HG03558 (cell line): ENCODE data around the gene RYR3.
"Not testable (repeated sequence)": the region's sequence is repeated elsewhere in the genome, so short reads cannot be mapped to it uniquely, and the experiment has no call there.

ENCODE experiments used
- ATAC-seq: cut with Tn5 transposase; IDR thresholded peaks from one replicate; pipeline ENCODE4 v1.9.1; 2021; ENCODE audit warnings: moderate number of reproducible peaks; ENCODE audit not compliant: unreplicated experiment; ENCODE audit errors: extremely low read depth

RYR3 gene

DNA sequence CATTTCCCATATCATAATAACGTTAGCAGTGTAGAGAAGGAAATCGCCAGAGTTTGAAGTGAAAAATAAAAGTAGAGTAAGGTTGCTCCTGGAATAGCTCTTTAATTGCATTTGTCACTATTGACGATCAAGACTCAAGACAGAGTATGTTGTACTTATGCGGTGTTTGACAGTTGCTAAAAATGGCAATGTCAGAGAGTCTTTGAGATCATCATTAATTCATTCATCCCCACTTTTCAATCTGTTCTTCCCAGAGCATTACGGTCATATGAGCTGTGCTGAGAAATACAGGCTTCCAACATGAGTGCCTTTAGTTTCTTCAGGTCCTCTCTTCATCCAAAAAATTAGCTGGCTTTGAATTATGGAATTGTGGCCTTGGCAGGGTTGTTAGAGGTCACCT, 483.7 kb downstream of the RYR3 start:
- no peak for ATAC-seq

DNA sequence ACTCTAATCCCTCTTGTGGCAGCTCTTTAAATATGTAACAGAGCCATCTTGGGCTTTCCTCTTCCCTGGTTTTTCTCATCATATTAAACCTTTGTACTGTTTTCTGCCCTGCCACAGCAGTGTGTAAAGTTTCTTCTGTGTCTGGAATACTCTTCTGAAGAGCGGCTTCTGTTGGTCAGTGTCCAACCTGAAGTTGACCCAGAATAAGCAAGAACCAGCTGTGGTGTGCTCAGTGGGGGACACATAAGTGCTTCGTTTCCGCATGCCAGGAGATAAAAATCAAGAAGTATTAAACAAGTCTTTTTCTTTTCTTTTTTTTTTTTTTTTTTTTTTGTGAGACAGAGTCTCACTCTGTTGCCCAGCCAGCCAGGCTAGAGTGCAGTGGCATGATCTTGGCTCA, 484.3 kb downstream of the RYR3 start:
- no peak for ATAC-seq

DNA sequence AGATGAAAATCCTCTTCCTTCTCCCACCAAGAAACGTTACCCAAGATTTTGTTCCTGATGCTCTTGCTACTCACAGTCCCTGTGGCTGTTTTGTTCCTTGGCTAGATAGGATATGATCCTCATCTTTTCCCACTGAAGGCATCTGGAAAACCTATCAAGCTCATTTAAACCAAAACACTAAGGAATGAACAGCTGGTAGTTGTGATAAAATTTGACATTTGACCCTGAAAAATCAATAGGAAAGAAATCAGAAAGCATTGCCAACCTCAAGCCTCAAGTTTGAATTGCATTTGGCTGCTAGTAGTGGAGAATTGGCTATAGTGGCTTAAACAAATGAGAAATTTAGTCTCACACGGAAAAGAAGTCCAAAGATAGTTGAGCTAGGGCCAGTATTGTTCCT, 486.9 kb downstream of the RYR3 start:
- ATAC-seq = no peak

GRCh38 chr15:33801954-33802353, 491.2 kb downstream of the RYR3 start:
- ATAC-seq = no peak

- no peak for ATAC-seq
Measured at GRCh38 chr15:33807665-33808064, 496.9 kb downstream of the RYR3 start.

DNA sequence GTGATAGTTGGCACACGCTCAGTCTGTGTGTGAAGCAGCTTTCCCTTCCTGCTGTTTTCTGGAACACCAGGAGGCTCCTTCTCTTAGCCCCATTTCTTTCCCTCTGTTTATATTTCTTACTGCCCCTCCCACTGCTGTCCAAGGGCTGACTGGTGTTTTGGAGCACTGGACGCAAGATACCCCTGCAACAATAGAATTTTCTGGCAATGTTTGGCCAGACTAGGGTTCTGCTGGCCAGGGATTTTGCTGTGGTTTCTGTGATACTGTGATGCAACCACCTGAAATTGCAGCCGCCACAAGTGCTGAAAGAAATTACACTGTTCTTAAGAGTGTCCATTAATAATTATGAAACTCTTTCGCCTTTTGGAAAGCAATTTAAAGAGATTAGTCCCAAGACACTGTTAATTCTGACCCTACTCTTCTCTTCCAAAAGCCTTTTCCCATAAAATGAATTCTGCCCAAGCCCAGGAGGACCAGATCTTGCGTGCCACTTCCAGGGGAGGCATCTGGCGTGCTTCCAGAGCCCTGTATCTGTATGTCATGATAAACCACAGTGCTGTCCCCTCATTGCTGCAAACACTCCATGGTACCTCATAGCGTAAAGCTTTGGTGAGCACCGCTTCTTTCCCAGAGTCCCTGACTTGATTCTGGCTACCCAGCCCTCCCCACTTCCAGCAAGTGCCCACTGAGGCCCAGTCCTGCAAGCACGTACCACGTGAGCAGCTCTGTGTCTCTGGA, 498.1 kb downstream of the RYR3 start:
- ATAC-seq = no peak

DNA sequence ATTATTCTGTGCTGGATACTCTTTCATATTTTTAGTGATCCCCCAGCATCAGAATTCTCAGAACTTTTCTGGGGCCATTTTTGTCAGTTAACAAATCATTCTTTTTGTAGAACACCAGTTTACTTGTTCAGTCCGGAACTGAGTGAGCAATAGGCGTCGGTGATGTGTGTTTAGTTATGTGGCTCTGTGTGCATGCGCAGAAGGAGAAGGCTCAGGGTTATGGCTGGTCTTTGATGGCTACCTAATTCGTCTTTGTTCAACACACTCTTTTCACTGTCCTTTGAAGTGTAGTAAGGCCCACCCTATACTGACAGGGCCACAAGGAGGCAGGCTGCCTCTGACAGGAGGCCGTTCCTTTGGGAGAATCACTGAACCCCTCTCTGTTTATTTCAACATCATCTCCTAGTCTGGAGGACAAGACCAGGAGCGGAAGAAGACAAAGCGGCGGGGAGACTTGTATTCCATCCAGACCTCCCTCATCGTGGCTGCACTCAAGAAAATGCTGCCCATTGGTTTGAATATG, 499.4 kb downstream of the RYR3 start:
- ATAC-seq = no peak

- no peak for ATAC-seq
Measured at GRCh38 chr15:33810806-33811205, 500.0 kb downstream of the RYR3 start.

GRCh38 chr15:33813891-33814290, 503.1 kb downstream of the RYR3 start:
- ATAC-seq = no peak

GRCh38 chr15:33819499-33819898, 508.7 kb downstream of the RYR3 start:
- not testable (repeated sequence) for ATAC-seq

DNA sequence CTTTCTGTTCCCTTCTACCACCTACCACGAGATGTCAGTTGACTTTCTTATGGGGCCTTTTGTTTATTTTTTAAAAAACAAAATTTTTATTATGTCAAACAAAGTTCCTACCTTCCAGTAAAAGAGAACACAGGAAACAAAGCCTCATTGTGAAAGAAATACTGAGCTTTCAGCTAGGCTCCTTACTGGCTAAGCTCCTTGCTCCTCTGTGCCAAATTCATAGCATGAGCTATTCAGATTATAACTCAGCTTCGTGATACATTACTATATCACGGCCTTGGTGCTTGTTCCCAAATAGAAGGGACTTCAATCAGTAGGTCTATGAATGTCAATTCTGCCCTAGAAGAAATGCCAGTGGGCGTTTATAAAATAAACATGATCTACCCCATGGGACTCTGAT, 511.7 kb downstream of the RYR3 start:
- ATAC-seq = no peak

DNA sequence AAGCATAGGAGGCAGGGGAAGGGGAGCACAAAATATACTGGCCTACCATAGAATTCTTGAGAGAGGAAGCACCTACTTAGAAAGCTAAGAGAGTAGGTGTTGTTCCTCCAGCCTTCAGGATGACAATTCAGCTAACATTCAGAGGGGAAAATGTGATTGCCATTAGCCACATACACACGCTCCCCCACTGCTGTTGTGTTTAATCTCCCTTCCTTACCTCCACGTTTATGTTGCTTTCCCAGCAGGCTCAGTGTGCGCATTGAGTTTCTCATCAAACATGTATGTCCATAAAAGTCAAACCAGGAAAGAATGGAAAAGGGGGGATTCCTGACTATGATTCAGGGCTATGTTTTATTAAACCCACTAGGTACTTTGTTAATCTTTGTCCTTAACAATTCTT, 512.4 kb downstream of the RYR3 start:
- ATAC-seq = no peak

- ATAC-seq = no peak
Measured at GRCh38 chr15:33825453-33825852, 514.7 kb downstream of the RYR3 start.

GRCh38 chr15:33826201-33826600, 515.4 kb downstream of the RYR3 start:
- ATAC-seq = no peak

DNA sequence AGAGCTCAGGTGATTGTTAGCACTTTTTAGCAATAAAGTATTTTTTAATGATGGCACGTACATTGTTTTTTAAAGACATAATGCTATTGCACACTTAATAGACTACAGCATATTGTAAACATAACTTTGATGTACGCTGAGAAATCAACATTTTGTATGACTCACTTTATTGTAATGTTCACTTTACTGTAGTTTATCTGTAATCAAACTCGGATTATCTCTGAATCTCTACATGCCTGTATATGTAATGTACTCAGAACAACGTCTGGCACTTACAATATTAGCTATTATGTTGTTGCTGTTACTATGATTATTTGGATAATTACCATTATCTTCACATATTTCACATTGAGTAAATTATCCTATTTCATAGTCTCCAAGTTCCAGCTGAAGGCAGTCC, 519.6 kb downstream of the RYR3 start:
- no peak for ATAC-seq

DNA sequence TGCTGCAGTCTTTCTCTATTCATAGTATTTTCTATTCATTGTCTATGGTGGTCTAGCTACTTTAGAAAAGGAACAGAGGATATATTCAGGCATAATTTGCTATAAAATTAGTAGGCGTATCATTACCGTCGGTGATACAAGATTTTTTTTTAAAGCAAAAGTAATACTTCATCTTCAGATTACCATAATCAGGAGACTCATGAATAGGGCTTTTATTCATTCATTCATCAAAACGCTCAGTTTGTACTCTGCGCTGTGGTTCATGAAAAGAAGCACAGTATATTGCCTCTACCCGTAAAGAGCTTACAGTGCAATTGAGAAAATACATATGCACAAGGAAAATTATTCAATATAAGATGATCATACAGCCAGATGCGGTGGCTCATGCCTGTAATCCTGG, 520.9 kb downstream of the RYR3 start:
- no peak for ATAC-seq

- ATAC-seq = no peak
Measured at GRCh38 chr15:33834892-33835743, 524.4 kb downstream of the RYR3 start.

GRCh38 chr15:33837294-33837693, 526.5 kb downstream of the RYR3 start:
- ATAC-seq = no peak

DNA sequence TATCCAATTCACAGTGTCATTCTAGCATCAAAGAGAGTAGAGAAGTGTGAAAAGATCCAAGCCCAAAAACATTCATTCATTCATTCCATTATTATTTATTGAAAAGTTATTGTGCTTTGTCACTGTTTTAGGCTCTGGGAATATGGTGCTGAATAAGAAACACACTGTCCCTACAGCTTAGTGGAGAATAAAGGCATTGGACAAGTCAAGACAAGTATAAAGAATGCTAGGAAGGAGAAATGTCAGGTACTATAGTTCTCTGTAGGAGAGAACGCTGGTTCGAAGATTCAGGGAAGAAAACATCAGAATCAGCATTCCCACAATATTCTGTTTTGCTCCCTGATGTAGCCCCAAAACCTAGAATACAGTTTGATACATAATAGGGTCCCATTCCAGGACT, 528.8 kb downstream of the RYR3 start:
- no peak for ATAC-seq

DNA sequence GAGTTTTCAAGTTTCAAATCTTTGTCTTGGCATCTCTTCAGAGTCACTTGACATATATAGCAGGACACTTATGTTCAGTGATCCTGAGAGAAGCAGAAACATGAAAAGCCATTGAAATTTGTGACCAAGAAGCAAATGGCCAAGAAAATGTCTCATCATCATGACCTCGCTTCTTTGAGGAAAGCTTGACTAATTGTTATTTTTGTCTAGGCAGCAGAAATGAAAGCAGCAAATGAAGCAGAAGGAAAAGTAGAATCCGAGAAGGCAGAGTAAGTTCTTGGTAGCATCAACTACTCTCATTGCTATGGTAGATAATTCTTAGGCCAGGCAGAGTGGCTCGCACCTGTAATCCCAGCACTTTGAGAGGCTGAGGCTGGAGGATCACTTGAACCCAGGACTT, 529.8 kb downstream of the RYR3 start:
- no peak for ATAC-seq

DNA sequence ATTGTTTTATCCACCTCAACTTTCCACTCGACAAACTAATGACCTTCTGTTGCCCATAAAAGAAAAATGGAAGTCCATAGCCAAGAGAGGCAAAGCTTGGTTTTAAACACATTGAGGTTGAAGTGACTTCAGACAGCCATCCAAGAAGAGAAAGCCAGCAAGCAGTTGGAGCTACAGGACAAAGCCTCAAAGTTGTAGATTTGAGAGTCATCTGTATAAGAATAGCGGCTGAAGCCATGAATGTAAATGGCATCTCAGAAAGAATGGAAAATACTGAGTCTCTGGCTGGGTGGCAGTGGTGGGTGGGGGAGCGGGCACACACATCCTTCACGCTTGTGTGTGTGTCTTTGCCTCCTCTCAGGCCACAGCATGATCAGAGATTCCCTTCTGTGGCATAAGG, 533.4 kb downstream of the RYR3 start:
- no peak for ATAC-seq
